Activated T-cell treated with anti-CD3 and anti-CD28 coated beads, Interleukin-2, amount 50 U/mL, for 72 hours (primary cell): Measurements from ENCODE around the gene ANKRD60. TPM values are rescaled to one million over a fixed set of nuclear protein-coding genes. Genes with fewer than 3 reads are reported as not detected.

Experiments used
- ATAC-seq, 2 donors: fragments of 150-1000 bp; cut with Tn5 transposase; replicated peaks in 1 of 2; 2 replicates each; pipeline ENCODE4 v1.10.0; 2021; ENCODE audit warnings: moderate library complexity in 2 of 2, mild to moderate bottlenecking in 1 of 2
- DNase-seq, 2 donors: peaks; one replicate each; pipeline ENCODE4 v3.0.0; 2021 to 2022; ENCODE audit warnings: mixed read lengths in 1 of 2
- H3K27ac Mint-ChIP-seq: one replicate; pipeline ENCODE4 v1.8.0; 2022; ENCODE audit warnings: mild to moderate bottlenecking, moderate library complexity, mixed read lengths
- H3K27me3 Mint-ChIP-seq: one replicate; pipeline ENCODE4 v1.8.0; 2022; ENCODE audit warnings: low read depth, mixed read lengths
- H3K36me3 Mint-ChIP-seq, 2 donors: one replicate each; pipeline ENCODE4 v1.8.0; 2022; ENCODE audit warnings: mixed read lengths in 2 of 2, mild to moderate bottlenecking in 1 of 2; ENCODE audit not compliant: insufficient read depth in 2 of 2
- H3K4me1 Mint-ChIP-seq: one replicate; pipeline ENCODE4 v1.8.0; 2022; ENCODE audit warnings: low read depth, mixed read lengths
- H3K4me3 Mint-ChIP-seq, 2 donors: one replicate each; pipeline ENCODE4 v1.8.0; 2022; ENCODE audit warnings: mild to moderate bottlenecking in 2 of 2, mixed read lengths in 2 of 2, moderate library complexity in 2 of 2
- H3K9me3 Mint-ChIP-seq, 2 donors: one replicate each; pipeline ENCODE4 v1.8.0; 2022; ENCODE audit warnings: mixed read lengths in 2 of 2
- total RNA-seq, 2 donors: library from RNA; stranded (reverse); gene quantifications; one replicate each; pipeline ENCODE4 v1.2.3, GENCODE V29; 2022

Gene ANKRD60
- total RNA-seq, 2 donors from 2014 or later = not detected

- ATAC-seq (no peak), DNase-seq (no peak)
- no peaks in the 10 kb centered on the region for H3K27me3 Mint-ChIP-seq
- peaks cover 0 to 2% of the 10 kb centered on the region in 2 donors for H3K36me3 Mint-ChIP-seq
- no peak overlapping the region for H3K27ac Mint-ChIP-seq
- no peak overlapping the region for H3K4me3 Mint-ChIP-seq
- H3K4me1 Mint-ChIP-seq = peaks cover 30% of the 10 kb centered on the region
- no peaks in the 10 kb centered on the region for H3K9me3 Mint-ChIP-seq
These were observed 12.0 kb upstream of the ANKRD60 start for GRCh38 chr20:58240471-58240870.

- no peak overlapping the region for H3K27ac Mint-ChIP-seq
- H3K36me3 Mint-ChIP-seq = peaks cover 2% of the 10 kb centered on the region in 2 donors
- DNase-seq (no peak), ATAC-seq (no peak)
- H3K4me3 Mint-ChIP-seq = no peak overlapping the region
- no peaks in the 10 kb centered on the region for H3K27me3 Mint-ChIP-seq
- H3K4me1 Mint-ChIP-seq = peaks cover 43% of the 10 kb centered on the region
- no peaks in the 10 kb centered on the region for H3K9me3 Mint-ChIP-seq
These were observed 10.8 kb upstream of the ANKRD60 start for GRCh38 chr20:58239216-58239615.

- no peak for ATAC-seq
These were observed 10.0 kb upstream of the ANKRD60 start for GRCh38 chr20:58238490-58238889.

GRCh38 chr20:58237318-58238132, 9.1 kb upstream of the ANKRD60 start:
- no peak for DNase-seq
- no peaks in the 10 kb centered on the region for H3K9me3 Mint-ChIP-seq
- H3K4me3 Mint-ChIP-seq = peak overlapping the region; percentile 89 to 98
- H3K27me3 Mint-ChIP-seq = no peaks in the 10 kb centered on the region
- H3K4me1 Mint-ChIP-seq = peaks cover 48% of the 10 kb centered on the region
- peak overlapping the region; percentile 14 for H3K27ac Mint-ChIP-seq
- ATAC-seq = no peak
- peaks cover 6 to 7% of the 10 kb centered on the region in 2 donors for H3K36me3 Mint-ChIP-seq

More at GRCh38 chr20:58238490-58238889, 10.0 kb upstream of the ANKRD60 start:
- no peak for DNase-seq
- Mint-ChIP-seq H3K4me1 (peaks cover 48% of the 10 kb centered on the region), H3K36me3 (peaks cover 5% of the 10 kb centered on the region in 2 donors), H3K27me3 (no peaks in the 10 kb centered on the region), H3K27ac (no peak overlapping the region), H3K4me3 (peak overlapping the region in 1 of 2 donors; percentile 22), H3K9me3 (no peaks in the 10 kb centered on the region)

GRCh38 chr20:58236612-58237317, 8.3 kb upstream of the ANKRD60 start:
- peaks cover 6 to 7% of the 10 kb centered on the region in 2 donors for H3K36me3 Mint-ChIP-seq
- peaks cover under 1% of the 10 kb centered on the region for H3K27me3 Mint-ChIP-seq
- peak overlapping the region; percentile 94 for H3K27ac Mint-ChIP-seq
- no peaks in the 10 kb centered on the region for H3K9me3 Mint-ChIP-seq
- ATAC-seq (peak; percentile 81 to 85), DNase-seq (peak; percentile 83 to 90)
- peaks cover 48% of the 10 kb centered on the region for H3K4me1 Mint-ChIP-seq
- peak overlapping the region; percentile 89 to 98 for H3K4me3 Mint-ChIP-seq

GRCh38 chr20:58235010-58235409, 6.6 kb upstream of the ANKRD60 start:
- DNase-seq = peak; percentile 23 to 51
- Mint-ChIP-seq H3K27ac (peak overlapping the region; percentile 50), H3K27me3 (peaks cover 18% of the 10 kb centered on the region), H3K4me1 (peaks cover 48% of the 10 kb centered on the region), H3K36me3 (peaks cover 7 to 9% of the 10 kb centered on the region in 2 donors), H3K4me3 (peak overlapping the region; percentile 71 to 74), H3K9me3 (no peaks in the 10 kb centered on the region)
- peak; percentile 55 to 69 for ATAC-seq

GRCh38 chr20:58233881-58234528, 5.6 kb upstream of the ANKRD60 start:
- no peaks in the 10 kb centered on the region for H3K9me3 Mint-ChIP-seq
- H3K4me1 Mint-ChIP-seq = peaks cover 55% of the 10 kb centered on the region
- H3K27me3 Mint-ChIP-seq = peaks cover 28% of the 10 kb centered on the region
- peaks cover 7 to 9% of the 10 kb centered on the region in 2 donors for H3K36me3 Mint-ChIP-seq
- H3K4me3 Mint-ChIP-seq = no peak overlapping the region
- DNase-seq (peak; percentile 58 to 73), ATAC-seq (no peak)
- peak overlapping the region; percentile 24 for H3K27ac Mint-ChIP-seq

- DNase-seq = no peak
- Mint-ChIP-seq H3K9me3 (no peaks in the 10 kb centered on the region), H3K4me1 (peaks cover 58% of the 10 kb centered on the region), H3K4me3 (no peak overlapping the region), H3K27ac (no peak overlapping the region), H3K36me3 (peaks cover 7 to 10% of the 10 kb centered on the region in 2 donors), H3K27me3 (peaks cover 33% of the 10 kb centered on the region)
- ATAC-seq = no peak
These were observed 4.9 kb upstream of the ANKRD60 start for GRCh38 chr20:58233393-58233792.

GRCh38 chr20:58231683-58232082, 3.2 kb upstream of the ANKRD60 start:
- Mint-ChIP-seq H3K4me3 (no peak overlapping the region), H3K9me3 (no peaks in the 10 kb centered on the region), H3K27me3 (peaks cover 48% of the 10 kb centered on the region), H3K27ac (no peak overlapping the region), H3K36me3 (peaks cover 7 to 14% of the 10 kb centered on the region in 2 donors), H3K4me1 (peaks cover 41% of the 10 kb centered on the region)
- DNase-seq (no peak), ATAC-seq (no peak)

- Mint-ChIP-seq H3K4me3 (peak overlapping the region; percentile 81 to 82), H3K27me3 (peaks cover 67% of the 10 kb centered on the region), H3K4me1 (peaks cover 31% of the 10 kb centered on the region), H3K36me3 (peaks cover 5 to 14% of the 10 kb centered on the region in 2 donors), H3K9me3 (no peaks in the 10 kb centered on the region), H3K27ac (peak overlapping the region; percentile 32)
- DNase-seq = no peak
- ATAC-seq = no peak
These were observed 845 bp upstream of the ANKRD60 start for GRCh38 chr20:58229198-58229798.

- peaks cover 2 to 11% of the 10 kb centered on the region in 2 donors for H3K36me3 Mint-ChIP-seq
- H3K4me3 Mint-ChIP-seq = peak overlapping the region in 1 of 2 donors; percentile 46
- ATAC-seq (no peak), DNase-seq (no peak)
- H3K9me3 Mint-ChIP-seq = no peaks in the 10 kb centered on the region
- peaks cover 68% of the 10 kb centered on the region for H3K27me3 Mint-ChIP-seq
- peaks cover 37% of the 10 kb centered on the region for H3K4me1 Mint-ChIP-seq
- H3K27ac Mint-ChIP-seq = no peak overlapping the region
These were observed 360 bp downstream of the ANKRD60 start for GRCh38 chr20:58228103-58228483.

GRCh38 chr20:58227391-58228102, 906 bp downstream of the ANKRD60 start:
- H3K4me1 Mint-ChIP-seq = peaks cover 42% of the 10 kb centered on the region
- peaks cover 73% of the 10 kb centered on the region for H3K27me3 Mint-ChIP-seq
- H3K9me3 Mint-ChIP-seq = no peaks in the 10 kb centered on the region
- H3K36me3 Mint-ChIP-seq = peaks cover 0 to 10% of the 10 kb centered on the region in 2 donors
- peak overlapping the region; percentile 7 to 46 for H3K4me3 Mint-ChIP-seq
- H3K27ac Mint-ChIP-seq = no peak overlapping the region
- no peak for ATAC-seq
- DNase-seq = no peak
